ENCODE results near the gene IGFN1. TPM values are rescaled to one million over a fixed set of nuclear protein-coding genes. Genes with fewer than 3 reads are reported as not detected.

The IGFN1 gene
- total RNA-seq, 2 donors from 2014 or later = 0.05 TPM; not detected in 1

DNA sequence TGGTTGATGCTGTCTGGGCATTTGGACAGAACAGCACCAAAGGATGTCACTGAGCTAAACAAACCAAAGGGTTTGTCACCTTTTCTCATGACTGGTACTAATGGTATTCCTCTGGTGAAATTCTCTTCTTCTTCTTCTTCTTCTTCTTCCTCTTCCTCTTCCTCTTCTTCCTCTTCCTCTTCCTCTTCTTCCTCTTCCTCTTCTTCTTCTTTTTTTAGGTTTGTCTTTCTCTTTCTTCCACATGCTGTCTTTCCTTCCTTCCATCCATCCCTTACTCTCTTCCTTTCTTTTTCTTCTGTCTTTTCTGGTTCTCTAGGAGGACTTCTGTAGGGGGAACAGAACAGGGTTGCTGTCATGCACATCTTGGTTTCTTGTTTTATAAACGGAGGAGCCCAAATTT is 9.3 kb upstream of the IGFN1 start:
- DNase-seq = no peak
- intact Hi-C loops (cut with DNase I) = no loop called here

DNA sequence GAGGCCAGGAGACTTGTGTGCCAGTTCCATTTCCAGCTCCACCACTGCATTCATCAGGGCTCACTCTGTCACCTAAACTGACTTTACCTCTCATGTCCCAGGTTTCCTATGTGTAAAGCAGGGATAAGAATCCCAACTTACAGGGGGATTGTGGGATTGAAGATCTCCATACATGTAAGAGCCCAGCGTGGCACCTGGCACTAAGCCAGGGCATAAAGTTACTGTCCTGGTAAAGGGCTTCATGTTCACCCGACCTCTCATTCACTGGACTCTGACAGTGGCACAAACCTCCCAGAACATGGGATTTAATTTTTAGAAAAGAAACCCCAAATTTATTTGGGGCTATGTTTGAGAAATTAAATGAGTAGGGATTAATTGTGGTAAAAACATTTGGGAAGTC is 8.9 kb upstream of the IGFN1 start:
- no peak for ATAC-seq
- DNase-seq = no peak

More for the DNA sequence above, 9.3 kb upstream of the IGFN1 start:
- ATAC-seq = no peak

DNA sequence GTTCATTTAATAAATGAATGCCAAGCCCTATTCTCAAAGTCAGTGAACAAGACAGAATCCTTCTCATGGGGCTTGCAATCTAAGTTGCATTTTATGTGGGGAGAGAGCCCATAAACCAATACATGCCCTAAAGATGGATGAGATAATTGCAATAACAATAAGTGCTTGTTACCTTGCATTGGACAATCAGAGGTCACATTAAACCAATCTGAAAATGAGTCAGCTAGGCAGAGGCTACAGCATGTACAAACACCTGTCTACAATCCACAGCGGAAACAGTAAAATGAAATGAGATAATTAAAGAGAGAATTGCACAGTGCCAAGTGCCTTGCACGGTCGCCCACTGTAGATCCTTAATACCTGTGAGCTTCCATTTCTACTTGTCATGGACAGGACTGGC is 7.4 kb upstream of the IGFN1 start:
- intact Hi-C loops (cut with DNase I) = no loop called here

More for the DNA sequence above, 8.9 kb upstream of the IGFN1 start:
- intact Hi-C loops (cut with DNase I) = no loop called here

DNA sequence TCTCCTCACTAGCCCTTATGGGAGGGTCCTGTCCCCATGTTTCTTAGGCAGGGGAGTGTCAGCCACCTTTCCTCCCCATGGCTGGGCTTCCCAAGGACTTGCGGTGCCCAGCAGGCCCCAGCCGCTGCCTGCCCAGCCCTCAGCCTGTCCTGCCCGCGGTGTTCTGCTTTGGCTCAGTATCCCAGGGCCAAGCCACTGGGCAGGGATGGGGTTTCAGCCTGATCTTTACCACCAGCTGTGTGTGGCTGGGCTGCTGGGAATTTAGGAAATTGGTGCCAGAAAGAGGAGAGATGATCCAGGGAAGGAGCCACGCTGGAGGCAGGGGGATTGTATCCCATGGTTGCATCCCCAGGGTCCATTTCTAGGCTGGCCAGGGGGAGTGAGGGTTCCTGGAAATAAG is 6.9 kb upstream of the IGFN1 start:
- ATAC-seq (peak in 1 of 2 donors; percentile 4), DNase-seq (no peak)
- intact Hi-C loops (cut with DNase I) = no loop called here

More for the DNA sequence above, 7.4 kb upstream of the IGFN1 start:
- no peak for DNase-seq
- no peak for ATAC-seq

DNA sequence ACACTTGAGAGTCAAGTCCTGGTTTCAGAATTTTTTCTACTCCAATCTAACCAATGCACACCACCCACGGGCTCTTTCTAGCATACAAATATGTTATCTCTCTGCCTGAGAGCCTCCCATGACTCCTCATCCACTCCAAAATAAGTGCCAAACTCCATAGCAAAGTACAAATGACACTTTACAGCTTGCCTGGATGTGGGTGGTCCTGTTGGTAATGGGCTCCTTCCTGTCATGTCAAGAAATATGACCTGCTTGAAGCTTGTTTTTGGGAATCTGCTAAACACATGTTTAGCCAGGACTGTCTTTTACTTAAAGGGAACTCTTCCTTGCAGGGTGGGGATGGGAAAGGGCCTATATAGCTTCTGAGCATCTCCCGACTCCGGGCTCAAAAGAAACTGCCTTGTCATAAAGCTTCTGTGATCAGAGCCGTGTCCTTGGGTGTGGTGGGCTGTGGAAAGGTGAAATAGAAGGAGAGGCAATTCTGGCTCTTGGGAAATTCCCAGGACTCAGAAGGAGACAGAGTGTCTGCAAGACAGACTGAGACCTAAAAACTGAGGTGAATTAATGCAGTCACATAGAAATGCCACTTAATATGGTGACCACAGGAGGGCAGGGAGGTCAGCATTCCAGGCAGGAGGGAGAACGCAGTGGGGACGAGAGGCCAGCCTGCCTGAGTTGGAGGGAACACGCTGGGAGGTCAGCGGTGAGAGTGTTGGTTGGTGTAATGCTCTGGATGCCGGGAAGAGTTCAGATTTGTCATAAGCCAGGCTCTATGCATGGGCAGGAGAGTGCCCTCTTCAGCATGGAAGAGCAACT is 6.1 kb upstream of the IGFN1 start:
- ATAC-seq = peak; percentile 91 to 95
- intact Hi-C loops (cut with DNase I) = no loop called here
- no peak for DNase-seq

DNA sequence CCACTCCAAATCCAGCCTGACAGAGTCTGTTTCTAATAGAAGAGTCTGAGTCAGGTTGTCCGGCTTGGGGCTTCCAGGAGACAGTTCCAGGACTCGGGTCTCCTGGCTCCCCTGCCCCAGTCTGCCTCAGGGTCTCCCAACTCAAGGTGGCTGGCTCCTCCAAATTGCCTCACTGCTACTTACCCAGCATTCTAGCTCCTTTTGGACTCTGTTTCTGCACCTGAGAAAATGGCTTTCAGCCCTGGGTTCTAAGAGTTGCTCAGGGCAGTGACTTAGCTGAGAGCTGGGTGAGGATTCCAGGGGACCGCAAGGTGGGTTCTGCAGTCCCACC is 5.5 kb upstream of the IGFN1 start:
- no peak for DNase-seq
- intact Hi-C loops (cut with DNase I) = no loop called here
- no peak for ATAC-seq

DNA sequence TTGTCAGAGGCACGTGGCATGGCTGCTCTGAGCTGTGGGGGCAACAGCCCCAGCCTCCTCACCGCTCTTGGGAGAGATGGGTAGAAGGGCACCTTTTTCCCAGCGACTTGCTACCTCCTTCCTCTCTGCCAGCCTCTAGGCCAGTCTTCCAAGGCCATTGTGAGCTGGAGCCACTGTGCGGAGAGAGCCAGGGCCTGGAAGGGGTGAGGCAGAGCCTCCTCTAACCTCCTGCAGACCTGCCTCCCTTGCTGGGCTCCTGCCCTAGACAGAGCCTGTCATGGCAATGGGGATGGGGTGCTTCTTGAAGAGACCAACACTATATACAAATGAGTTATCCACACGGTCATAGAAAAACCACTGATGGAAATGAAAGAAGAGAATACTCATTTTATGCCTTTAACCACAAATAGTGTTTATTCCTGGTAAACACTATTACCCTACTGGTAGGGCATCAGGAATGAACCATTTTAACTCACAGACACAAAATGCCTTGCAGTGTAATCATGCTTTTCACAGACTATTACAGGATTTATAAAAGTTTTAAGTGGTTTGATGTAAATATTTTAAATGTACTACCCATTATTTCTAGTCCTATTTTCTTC is 5.0 kb upstream of the IGFN1 start:
- ATAC-seq (no peak), DNase-seq (no peak)
- intact Hi-C loops (cut with DNase I) = no loop called here

DNA sequence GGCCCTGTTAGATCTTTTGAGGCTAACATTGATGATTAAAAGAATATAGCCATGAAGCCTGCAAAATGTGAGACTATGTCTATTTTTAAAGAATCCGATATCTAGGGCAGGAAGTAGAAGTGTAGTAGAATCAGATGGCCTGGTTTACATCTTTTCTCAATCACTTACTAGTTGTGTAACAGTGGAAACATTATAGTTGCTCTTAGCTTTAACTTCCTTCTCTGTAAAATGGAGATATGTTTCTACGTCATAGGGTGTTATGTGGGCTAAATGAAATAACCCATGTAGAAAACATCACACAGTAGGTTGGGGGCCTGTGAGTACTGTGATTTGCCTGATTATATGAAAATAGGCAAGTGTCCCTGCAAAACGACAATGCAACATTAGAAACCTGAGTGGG is 4.4 kb upstream of the IGFN1 start:
- DNase-seq = no peak
- ATAC-seq = no peak
- intact Hi-C loops (cut with DNase I) = no loop called here

DNA sequence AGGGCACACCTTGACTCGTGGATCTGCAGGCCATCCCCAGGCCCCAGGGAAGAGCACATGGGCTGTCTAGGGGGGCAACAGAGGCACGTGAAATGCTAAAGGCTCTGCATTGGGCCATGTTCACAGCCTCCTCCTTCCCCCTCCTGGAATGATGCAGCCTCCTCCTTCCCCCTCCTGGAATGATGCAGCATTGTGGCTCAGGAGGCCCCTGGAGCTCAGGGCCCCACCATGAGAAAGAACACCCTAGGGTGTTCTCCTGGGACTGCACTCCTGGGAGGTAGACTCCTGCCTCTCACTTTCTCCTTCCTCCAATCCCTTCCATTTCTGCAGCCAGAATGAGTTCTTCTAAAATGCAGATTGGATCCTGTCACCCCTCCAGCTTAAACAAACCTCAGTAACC is 1.5 kb upstream of the IGFN1 start:
- intact Hi-C loops (cut with DNase I) = no loop called here
- ATAC-seq (no peak), DNase-seq (no peak)

DNA sequence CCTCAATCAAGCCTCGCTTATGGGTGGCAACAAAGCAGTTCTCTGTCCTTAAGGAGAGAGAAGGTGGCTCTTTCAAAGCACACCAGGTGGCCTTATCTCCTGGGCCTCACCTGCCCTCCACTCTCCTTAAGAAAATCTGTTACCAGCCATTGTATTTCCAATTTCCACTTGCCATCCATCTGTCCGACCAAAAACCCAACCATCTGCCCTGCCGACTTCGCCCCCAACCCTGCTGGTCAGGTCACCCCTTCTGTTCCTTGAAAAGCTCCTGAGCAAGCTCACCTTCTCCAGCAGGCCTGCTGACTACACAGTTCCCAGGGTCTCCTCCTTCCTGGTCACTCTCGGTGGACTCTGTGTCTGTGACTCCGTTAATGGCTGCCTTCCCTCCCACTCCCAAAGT is 619 bp upstream of the IGFN1 start:
- DNase-seq = no peak
- intact Hi-C loops (cut with DNase I) = no loop called here
- no peak for ATAC-seq

DNA sequence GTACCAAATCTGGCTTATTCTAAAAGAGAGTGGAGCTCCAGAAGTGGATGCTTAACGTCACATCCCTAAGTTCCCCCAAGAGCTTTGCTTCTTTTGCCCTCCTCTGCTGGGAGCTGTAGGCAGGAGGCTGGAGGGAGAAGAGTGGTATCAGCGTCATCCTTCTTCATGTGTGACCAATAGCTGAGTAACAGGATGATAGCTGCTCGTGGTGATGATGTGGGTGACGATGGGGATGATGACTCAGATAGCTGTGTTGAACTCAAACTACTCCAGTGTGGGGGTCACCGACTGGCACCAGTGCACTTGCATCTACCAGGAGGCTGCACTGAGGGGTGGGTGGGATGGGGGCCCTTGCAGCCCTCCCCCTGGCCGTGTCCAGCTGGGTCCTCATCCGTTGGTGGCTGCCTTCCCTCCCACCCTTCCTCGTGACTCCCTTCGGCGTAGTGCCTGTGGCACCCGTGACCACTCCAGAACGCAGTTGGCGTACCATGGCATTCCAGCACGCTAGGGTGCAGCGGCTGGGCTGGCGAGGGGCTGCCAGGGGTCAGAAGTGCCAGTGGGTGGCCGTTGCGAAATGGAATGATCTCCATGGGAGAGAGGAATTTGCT is 1.1 kb downstream of the IGFN1 start:
- no peak for DNase-seq
- intact Hi-C loops (cut with DNase I) = no loop called here
- ATAC-seq = peak; percentile 24 to 55

DNA sequence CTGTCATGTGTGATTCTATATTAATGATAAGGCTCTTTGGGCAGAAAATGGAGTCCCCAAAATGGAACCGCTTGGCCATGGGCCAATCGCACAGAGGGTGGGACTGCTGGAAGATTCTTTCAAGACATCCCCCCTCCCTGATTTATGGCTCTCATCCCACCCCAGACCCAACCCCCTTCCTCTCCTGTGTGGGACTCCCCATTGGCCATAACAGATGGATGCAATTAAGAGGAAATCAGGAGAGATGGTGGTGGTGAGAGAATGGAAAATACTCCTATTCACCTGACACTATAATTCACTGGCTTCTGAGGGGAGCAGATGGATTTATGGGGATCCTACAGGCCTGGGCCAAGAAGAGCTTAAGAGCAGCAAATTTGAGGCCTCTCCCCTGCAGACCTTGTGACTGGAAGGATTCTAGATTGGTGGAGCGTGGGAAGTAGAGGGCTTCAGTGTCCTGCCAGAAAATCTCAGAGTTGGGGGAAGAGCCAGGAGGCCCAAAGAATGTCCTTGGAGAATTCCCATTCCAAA is 1.7 kb downstream of the IGFN1 start:
- DNase-seq = no peak
- intact Hi-C loops (cut with DNase I) = no loop called here
- ATAC-seq = peak in 1 of 2 donors; percentile 70

DNA sequence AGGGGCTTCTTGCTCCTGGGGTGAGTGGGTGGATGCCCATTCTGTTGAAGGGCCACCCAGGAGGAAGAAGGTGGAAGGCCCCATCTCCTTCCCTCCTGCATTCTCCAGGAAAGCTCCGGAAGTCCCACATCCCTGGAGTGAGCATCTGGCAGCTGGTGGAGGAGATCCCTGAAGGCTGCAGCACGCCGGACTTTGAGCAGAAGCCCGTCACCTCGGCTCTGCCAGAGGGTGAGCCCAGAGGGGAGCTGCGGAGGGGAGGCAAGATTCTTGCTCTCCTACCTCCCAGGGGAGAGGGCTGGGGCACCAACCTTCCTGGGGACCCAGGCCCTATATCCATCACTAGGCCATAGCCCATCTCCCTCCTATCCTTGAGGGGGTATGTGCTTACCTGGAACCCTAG is 3.4 kb downstream of the IGFN1 start:
- ATAC-seq (no peak), DNase-seq (no peak)
- intact Hi-C loops (cut with DNase I) = no loop called here

DNA sequence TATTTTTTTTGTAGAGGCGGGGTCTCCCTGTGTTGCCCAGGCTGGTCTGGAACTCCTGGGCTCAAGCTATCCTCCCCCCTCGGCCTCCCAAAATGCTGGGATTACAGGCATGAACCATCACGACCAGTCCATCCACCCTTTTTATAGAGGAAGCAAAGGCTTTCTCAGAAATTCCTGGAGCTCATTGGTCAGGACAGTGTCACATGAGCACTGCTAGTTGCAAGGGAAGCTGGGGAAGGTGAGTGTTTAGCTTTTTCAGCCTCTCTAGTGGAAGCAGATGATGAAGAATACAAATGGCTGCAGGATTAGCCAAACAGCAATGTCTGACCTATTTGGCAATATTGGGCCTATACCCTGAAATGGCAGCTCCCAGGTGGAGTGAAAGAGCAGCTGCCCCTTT is 8.0 kb downstream of the IGFN1 start:
- ATAC-seq (no peak), DNase-seq (no peak)
- intact Hi-C loops (cut with DNase I) = no loop called here

DNA sequence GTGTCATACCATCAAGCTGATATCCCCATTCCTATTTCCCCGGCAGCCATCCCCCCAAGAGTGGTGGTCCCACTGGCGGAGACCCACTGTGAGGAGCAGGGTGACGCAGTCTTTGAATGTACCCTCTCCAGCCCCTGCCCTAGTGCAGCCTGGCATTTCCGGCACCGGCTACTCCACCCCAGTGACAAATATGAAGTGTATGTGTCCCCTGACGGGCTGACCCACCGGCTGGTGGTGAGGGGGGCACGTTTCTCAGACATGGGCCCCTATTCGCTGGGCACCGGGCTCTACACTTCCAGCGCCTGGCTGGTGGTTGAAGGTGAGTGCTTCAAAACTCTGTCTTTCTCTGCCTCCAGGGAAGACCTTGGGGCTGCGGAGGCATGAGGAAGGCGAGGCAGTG is 14.4 kb downstream of the IGFN1 start:
- ATAC-seq = no peak
- no peak for DNase-seq
- intact Hi-C loops (cut with DNase I) = no loop called here

DNA sequence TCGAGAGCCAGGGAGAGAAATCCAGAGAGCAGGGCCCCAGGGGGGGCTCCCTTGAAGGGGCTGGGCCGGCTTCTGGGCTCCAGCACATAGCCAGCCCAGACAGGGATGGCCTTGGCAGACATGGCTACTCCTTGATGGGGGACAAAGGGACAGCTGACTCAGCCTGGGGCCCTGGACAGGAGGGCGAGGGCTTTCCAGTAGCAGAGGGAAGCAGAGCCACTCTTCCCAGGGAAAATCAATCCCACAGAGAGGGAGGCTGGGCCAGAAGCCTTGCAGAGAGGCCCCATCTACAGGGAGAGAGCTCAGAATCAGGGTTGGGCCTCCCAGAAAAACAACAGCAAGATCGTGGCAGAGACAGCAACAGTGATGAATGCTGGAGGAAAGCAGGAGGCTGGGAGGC is 15.6 kb downstream of the IGFN1 start:
- intact Hi-C loops (cut with DNase I) = no loop called here
- DNase-seq (no peak), ATAC-seq (peak in 1 of 2 donors; percentile 65)

DNA sequence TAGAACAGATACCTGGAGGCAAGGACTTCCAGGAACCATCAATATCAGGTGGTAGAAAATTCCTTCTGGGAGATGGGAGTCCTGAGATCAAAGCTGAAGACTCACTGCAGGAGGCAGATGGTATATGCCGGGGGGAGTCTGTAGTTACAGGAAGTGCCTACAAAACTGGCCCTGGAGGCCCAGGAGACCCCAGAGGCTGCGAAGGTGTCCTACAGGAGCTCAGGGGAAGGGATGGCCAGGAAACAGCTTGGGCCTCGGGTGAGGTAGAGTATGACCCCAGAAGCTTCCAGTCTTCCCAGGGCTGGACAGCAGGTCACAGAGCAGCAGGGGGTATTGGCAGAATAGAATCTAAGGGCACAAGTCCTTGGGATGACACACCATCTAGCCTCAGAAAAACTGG is 16.4 kb downstream of the IGFN1 start:
- ATAC-seq = no peak
- intact Hi-C loops (cut with DNase I) = no loop called here
- DNase-seq = no peak

DNA sequence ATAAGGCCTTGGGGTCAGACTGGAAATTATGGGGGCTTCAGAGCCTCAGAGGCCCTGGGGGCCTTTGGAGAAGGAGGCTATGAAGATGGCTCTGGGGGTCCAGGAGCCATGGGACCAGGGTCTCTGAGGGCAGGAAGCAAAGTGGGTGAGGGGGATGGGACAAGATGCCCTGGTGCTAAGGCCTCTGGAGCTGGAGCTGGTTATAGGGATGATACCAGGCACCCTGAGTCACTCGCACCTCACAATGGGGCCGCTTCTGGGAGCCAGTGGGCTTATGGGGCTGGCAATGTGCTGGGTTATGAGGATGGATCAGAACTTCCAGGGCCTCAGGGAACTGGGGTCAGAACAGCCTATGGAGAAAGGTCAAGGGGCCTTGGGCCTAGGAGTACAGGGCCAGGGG is 17.6 kb downstream of the IGFN1 start:
- DNase-seq (no peak), ATAC-seq (no peak)
- intact Hi-C loops (cut with DNase I) = no loop called here

DNA sequence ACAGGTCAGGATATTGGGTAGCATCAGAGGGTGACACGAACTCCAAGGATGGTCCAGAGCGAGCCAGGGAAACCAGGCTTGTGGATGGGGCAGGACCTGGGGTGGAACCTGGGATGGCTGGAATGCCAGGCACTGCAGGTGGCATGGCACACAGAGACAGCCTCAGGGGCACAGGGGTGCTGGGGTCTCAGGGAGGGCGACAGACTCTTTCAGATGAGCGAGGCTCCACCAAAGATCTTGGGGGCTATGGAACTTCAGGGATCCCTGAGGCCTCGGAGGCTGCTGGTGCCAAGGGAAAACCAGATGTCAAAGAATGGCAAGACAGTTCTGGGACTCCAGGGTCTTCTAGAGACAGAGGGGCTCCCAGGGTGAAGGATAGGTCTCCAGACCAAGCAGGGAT is 21.4 kb downstream of the IGFN1 start:
- ATAC-seq (no peak), DNase-seq (no peak)
- intact Hi-C loops (cut with DNase I) = no loop called here

DNA sequence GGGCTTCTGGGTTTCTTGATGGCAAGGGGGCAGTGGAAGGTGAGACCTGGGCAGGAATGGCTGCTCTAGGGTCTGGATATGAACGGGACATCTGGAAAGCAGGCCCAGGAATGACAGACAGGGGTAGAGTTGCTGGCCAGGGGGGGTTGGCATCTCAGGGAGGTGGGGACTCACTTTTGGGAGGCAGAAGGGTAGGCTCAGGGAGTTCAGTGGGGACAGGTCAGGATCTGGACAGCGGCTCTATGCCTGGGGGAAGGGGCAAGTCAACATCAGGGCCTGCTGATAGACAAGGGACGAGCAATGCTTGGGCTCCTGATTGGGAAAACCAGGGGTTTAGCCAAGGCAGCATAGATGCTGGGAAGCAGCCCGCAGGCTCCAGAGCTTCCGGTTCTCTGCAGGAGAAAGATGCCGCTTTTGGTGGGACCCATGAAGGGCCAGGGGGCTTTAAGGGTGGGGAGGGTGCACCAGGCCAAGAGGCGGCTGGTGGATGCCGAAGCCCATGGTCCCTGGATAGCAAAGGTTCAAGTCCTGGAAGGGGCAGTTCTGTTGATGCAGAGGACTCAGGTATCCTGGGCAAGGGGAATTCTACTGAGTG is 21.9 kb downstream of the IGFN1 start:
- ATAC-seq (no peak), DNase-seq (no peak)
- intact Hi-C loops (cut with DNase I) = no loop called here

All from left cardiac atrium (tissue), 4 donors.